Sigmoid colon (tissue), 4 donors: ENCODE measurements around the gene SCN4B.

Experiments used
- CTCF ChIP-seq, 4 experiments: fragments of 450-650 bp in 3 of 4; fragments of 200-600 bp in 1 of 4; IDR thresholded peaks; one replicate each; pipeline ENCODE4 v1.5.1; 2016 to 2019; ENCODE audit warnings: antibody characterized with exemption in 4 of 4, mild to moderate bottlenecking in 3 of 4, moderate library complexity in 2 of 4
- EP300 ChIP-seq, 4 donors: sonication (generic); formaldehyde crosslinking; IDR thresholded peaks; one replicate each; pipeline ENCODE4 v1.6.1; 2017; ENCODE audit warnings: antibody characterized with exemption in 4 of 4
- POLR2A ChIP-seq, 2 donors: fragments of 450-650 bp; IDR thresholded peaks; one replicate each; pipeline ENCODE4 v1.6.1; 2016; ENCODE audit warnings: antibody characterized with exemption in 2 of 2, mild to moderate bottlenecking in 2 of 2, moderate library complexity in 2 of 2
- POLR2AphosphoS5 ChIP-seq, 4 donors: sonication (generic); formaldehyde crosslinking; IDR thresholded peaks; one replicate each; pipeline ENCODE4 v1.6.1; 2017; ENCODE audit warnings: antibody characterized with exemption in 4 of 4

DNA sequence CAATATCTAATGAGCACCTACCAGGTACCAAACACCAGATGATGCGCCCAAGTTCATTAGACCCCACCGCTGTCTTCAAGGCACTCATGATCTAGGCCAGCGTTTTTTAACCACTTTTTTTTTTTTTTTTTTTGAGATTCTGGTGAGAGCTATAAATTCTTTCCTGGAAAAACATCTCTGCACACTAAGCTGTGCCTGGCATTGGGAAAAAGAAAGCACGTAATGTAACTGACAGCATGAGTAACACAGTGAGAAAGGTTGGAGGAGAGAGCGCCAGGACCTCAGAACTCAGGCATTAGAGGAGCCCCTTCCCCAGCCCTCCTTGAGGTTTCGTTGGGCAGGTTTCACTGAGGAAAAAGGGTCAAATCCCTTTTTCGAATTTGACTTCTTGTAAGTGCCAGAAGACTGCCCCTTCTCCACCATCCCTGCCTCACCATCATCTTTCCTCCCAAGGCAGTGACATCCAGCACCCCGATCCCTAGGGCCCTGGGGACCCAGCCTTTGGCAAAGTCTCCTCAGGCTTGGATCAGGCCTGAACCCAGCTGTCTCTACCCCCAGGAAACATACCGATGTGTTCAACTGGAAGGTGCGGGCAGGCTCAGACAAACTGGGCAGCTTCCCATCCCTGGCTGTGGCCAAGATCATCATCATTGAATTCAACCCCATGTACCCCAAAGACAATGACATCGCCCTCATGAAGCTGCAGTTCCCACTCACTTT is 39.8 kb downstream of the SCN4B start:
- TF ChIP-seq POLR2A (IDR thresholded peaks at IDR 0.05) = no peak
- TF ChIP-seq CTCF (IDR thresholded peaks at IDR 0.05) = no peak
- TF ChIP-seq POLR2AphosphoS5 (IDR thresholded peaks at IDR 0.05) = no peak
- TF ChIP-seq EP300 (IDR thresholded peaks at IDR 0.05) = no peak
